Measurements from ENCODE around the gene PPIL3. TPM values are rescaled to one million over a fixed set of nuclear protein-coding genes. Genes with fewer than 3 reads are reported as not detected.

The PPIL3 gene
- total RNA-seq, 1 donor from 2014 or later: 65.1 TPM

DNA sequence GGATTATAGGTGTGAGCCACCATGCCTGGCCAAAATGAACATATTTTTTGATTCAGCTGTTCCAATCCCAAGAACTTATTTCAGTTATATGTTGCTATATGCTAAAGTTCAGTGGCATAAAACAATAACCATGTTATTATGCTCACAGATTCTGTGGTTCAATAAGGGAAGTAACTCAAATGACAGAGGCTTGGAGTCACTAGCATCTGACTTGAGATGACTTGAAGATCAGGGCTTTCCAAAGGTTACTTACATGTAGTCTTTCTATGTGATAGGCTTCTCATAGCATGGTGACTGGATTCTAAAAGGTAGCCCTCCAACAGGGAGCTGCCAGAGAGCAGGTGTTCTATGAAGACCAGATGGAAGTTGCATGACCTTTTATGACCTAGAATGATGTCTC is 41.6 kb downstream of the PPIL3 start:
- Mint-ChIP-seq H3K4me3 (ENCODE audit: low read depth) (no peak overlapping the region), H3K27ac (no peak overlapping the region), H3K4me1 (ENCODE audit: low read depth) (no peaks in the 10 kb centered on the region), H3K9me3 (ENCODE audit: low read depth) (no peaks in the 10 kb centered on the region), H3K36me3 (ENCODE audit: insufficient read depth) (peaks cover 11% of the 10 kb centered on the region), H3K27me3 (no peaks in the 10 kb centered on the region)
- TF ChIP-seq, protein P1, sequence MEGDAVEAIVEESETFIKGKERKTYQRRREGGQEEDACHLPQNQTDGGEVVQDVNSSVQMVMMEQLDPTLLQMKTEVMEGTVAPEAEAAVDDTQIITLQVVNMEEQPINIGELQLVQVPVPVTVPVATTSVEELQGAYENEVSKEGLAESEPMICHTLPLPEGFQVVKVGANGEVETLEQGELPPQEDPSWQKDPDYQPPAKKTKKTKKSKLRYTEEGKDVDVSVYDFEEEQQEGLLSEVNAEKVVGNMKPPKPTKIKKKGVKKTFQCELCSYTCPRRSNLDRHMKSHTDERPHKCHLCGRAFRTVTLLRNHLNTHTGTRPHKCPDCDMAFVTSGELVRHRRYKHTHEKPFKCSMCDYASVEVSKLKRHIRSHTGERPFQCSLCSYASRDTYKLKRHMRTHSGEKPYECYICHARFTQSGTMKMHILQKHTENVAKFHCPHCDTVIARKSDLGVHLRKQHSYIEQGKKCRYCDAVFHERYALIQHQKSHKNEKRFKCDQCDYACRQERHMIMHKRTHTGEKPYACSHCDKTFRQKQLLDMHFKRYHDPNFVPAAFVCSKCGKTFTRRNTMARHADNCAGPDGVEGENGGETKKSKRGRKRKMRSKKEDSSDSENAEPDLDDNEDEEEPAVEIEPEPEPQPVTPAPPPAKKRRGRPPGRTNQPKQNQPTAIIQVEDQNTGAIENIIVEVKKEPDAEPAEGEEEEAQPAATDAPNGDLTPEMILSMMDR (IDR thresholded peaks at IDR 0.05; ENCODE audit: unreplicated experiment): no peak
- DNase-seq (ENCODE audit: low spot score, unreplicated experiment): no peak

DNA sequence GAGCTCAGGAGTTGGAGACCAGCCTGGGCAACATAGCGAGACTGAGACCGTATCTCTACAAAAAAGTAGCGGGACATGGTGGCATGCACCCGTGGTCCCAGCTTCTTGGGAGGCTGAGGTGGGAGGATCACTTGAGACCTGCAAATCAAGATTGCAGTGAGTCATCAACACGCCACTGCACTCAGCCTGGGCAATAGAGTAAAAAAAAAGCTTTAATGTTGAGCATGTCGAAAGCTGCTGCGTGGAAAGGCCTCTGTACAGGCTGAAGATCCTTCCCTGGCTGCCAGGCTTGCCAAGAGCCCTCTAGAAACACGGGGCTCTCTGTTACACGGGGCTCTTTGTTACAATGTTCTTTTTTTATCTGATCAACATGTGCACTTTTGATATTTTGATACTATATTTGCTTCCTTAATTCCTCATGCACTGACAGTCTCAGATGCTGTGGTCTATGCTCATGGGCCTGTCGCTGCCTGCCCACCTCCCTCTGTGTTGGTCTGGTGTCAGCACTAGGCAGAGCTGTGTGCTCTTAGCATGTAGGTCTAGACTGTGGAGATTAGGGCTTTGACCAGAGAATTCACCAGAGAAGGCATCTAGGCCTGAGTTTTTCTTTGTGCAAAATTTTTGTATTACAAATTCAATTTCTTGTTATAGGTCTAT is 43.1 kb downstream of the PPIL3 start:
- H3K27me3 Mint-ChIP-seq: no peaks in the 10 kb centered on the region
- H3K4me3 Mint-ChIP-seq (ENCODE audit: low read depth): no peak overlapping the region
- H3K4me1 Mint-ChIP-seq (ENCODE audit: low read depth): no peaks in the 10 kb centered on the region
- no peaks in the 10 kb centered on the region for H3K9me3 Mint-ChIP-seq (ENCODE audit: low read depth)
- no peak for DNase-seq (ENCODE audit: low spot score, unreplicated experiment)
- peaks cover 3% of the 10 kb centered on the region for H3K36me3 Mint-ChIP-seq (ENCODE audit: insufficient read depth)
- TF ChIP-seq, protein P1 (IDR thresholded peaks at IDR 0.05; ENCODE audit: unreplicated experiment): no peak
- no peak overlapping the region for H3K27ac Mint-ChIP-seq

DNA sequence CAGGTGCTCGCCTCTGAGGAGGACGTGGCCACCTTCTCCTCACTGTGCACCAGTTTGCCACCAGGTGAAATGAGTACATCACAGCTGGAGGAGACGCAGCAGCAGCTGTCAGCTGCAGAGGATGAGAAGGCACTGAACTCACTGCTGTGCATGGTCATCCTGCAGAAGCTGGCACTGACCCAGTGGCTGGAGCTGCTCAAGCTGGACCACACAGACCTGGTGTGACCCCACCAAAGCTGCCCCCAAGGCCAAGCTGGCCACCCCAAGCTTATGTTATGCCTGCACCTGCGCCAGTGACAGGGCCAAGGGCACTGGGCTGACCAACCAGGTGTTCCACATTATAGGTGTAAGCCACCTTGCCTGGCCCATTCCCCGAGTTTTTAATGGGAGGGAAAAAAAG is 43.7 kb downstream of the PPIL3 start:
- no peaks in the 10 kb centered on the region for H3K36me3 Mint-ChIP-seq (ENCODE audit: insufficient read depth)
- H3K27ac Mint-ChIP-seq: no peak overlapping the region
- H3K27me3 Mint-ChIP-seq: no peaks in the 10 kb centered on the region
- no peaks in the 10 kb centered on the region for H3K4me1 Mint-ChIP-seq (ENCODE audit: low read depth)
- no peak overlapping the region for H3K4me3 Mint-ChIP-seq (ENCODE audit: low read depth)
- TF ChIP-seq, protein P1 (IDR thresholded peaks at IDR 0.05; ENCODE audit: unreplicated experiment): no peak
- DNase-seq (ENCODE audit: low spot score, unreplicated experiment): no peak
- no peaks in the 10 kb centered on the region for H3K9me3 Mint-ChIP-seq (ENCODE audit: low read depth)

DNA sequence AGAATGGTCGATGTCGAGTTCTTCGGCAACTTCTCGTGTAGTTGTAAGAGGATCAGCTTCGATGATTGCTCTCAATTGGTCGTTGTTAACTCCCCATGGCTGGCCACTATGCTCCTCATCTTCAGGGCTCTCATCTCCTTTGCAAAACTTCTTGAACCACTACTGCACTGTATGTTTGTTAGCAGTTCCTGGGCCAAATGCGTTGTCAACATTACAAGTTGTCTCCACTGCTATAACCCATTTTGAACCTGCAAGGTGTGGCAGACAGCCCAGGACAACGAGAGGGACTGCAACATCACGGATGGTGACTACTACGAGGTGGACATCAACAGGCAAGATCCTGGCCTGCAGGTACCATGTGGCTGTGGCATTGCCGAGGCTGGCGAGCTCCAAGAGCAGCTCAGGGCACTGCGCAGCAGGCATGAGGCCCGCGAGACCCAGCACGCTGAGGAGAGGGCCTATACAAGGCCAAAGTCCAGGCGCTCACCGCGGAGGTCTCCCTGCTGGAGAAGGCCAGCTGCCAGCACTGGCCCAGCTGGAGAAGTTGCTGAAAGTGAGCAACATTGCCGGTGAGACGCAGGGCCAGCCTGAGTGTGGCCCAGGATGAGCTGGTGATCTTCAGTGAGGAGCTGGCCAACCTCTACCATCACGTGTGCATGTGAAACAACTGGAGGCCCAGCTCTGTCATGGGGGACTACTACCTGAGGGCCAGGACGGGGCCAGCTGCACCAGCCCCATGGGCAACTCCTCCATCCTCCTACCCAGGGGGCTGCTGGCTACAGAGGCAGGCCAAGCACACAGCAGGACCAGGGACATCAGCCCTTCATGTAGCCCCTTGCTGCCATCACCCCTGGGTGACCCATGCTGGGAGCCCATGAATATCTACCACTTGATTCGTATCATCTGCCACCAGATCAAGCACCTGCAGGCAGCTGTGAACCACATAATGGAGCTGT is 44.6 kb downstream of the PPIL3 start:
- Mint-ChIP-seq H3K27me3 (no peaks in the 10 kb centered on the region), H3K9me3 (ENCODE audit: low read depth) (no peaks in the 10 kb centered on the region), H3K4me1 (ENCODE audit: low read depth) (no peaks in the 10 kb centered on the region), H3K36me3 (ENCODE audit: insufficient read depth) (no peaks in the 10 kb centered on the region), H3K27ac (no peak overlapping the region), H3K4me3 (ENCODE audit: low read depth) (no peak overlapping the region)
- no peak for DNase-seq (ENCODE audit: low spot score, unreplicated experiment)
- TF ChIP-seq, protein P1 (IDR thresholded peaks at IDR 0.05; ENCODE audit: unreplicated experiment): no peak

DNA sequence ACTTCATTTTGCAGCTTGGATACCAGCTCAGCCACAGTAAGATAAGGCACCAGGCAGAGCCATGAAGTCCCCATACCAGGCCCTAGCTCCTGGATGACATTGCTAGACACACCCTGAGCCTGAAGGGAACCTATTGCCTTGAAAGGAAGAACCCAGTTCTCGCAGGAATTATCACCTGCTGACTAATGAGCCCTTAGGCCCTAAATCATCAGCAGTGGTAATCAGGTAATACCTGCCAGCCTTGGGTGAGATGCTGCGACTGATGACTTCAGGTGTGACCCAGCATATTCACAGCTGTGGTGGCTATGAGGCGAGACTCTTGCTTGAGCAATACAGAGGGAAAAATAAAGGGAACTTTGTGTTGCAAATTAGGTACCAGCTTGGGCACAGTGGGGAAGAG is 49.4 kb downstream of the PPIL3 start:
- Mint-ChIP-seq H3K4me1 (ENCODE audit: low read depth) (no peaks in the 10 kb centered on the region), H3K9me3 (ENCODE audit: low read depth) (no peaks in the 10 kb centered on the region), H3K27me3 (no peaks in the 10 kb centered on the region), H3K4me3 (ENCODE audit: low read depth) (no peak overlapping the region), H3K27ac (no peak overlapping the region), H3K36me3 (ENCODE audit: insufficient read depth) (no peaks in the 10 kb centered on the region)
- TF ChIP-seq, protein P1 (IDR thresholded peaks at IDR 0.05; ENCODE audit: unreplicated experiment): no peak
- no peak for DNase-seq (ENCODE audit: low spot score, unreplicated experiment)

Data from progenitor cell of endocrine pancreas (in vitro differentiated cells).